ENCODE data around the gene TSPYL2.

Gene TSPYL2

GRCh38 chrX:53087388-53087831, 5.2 kb downstream of the TSPYL2 start:
- no peak for DNase-seq (ENCODE audit: extremely low read depth, insufficient read length)
- Histone ChIP-seq H3K27me3 (replicated peaks; ENCODE audit: control insufficient read depth, insufficient read depth, low read length) (no peaks in the 10 kb centered on the region), H3K4me3 (replicated peaks; ENCODE audit: low read depth, low read length) (no peak overlapping the region), H3K36me3 (ENCODE audit: control insufficient read depth, insufficient read depth, low read length) (peaks cover 2% of the 10 kb centered on the region)
- TF ChIP-seq CTCF (IDR thresholded peaks at IDR 0.05; ENCODE audit: insufficient read depth, low read length, poor library complexity, severe bottlenecking): no peak

GRCh38 chrX:53088136-53088974, 6.2 kb downstream of the TSPYL2 start:
- no peak for TF ChIP-seq CTCF (IDR thresholded peaks at IDR 0.05; ENCODE audit: insufficient read depth, low read length, poor library complexity, severe bottlenecking)
- Histone ChIP-seq H3K27me3 (replicated peaks; ENCODE audit: control insufficient read depth, insufficient read depth, low read length) (no peaks in the 10 kb centered on the region), H3K4me3 (replicated peaks; ENCODE audit: low read depth, low read length) (peak overlapping the region; percentile 48), H3K36me3 (ENCODE audit: control insufficient read depth, insufficient read depth, low read length) (peaks cover 2% of the 10 kb centered on the region)
- DNase-seq (ENCODE audit: extremely low read depth, insufficient read length): peak; percentile 61

- Histone ChIP-seq H3K27me3 (replicated peaks; ENCODE audit: control insufficient read depth, insufficient read depth, low read length) (no peaks in the 10 kb centered on the region), H3K36me3 (ENCODE audit: control insufficient read depth, insufficient read depth, low read length) (peaks cover 2% of the 10 kb centered on the region), H3K4me3 (replicated peaks; ENCODE audit: low read depth, low read length) (peak overlapping the region; percentile 48)
- TF ChIP-seq CTCF (IDR thresholded peaks at IDR 0.05; ENCODE audit: insufficient read depth, low read length, poor library complexity, severe bottlenecking): peak; percentile 88
- DNase-seq (ENCODE audit: extremely low read depth, insufficient read length): no peak
These were observed 7.2 kb downstream of the TSPYL2 start for GRCh38 chrX:53089224-53089842.

- DNase-seq (ENCODE audit: extremely low read depth, insufficient read length): no peak
These were observed 7.8 kb downstream of the TSPYL2 start for GRCh38 chrX:53089925-53090324.

GRCh38 chrX:53091354-53091753, 9.2 kb downstream of the TSPYL2 start:
- no peaks in the 10 kb centered on the region; the same call in 1 of the 2 replicates for H3K36me3 ChIP-seq (ENCODE audit: control insufficient read depth, insufficient read depth, low read length)
- no peak overlapping the region for H3K4me3 ChIP-seq (replicated peaks; ENCODE audit: low read depth, low read length)
- no peaks in the 10 kb centered on the region for H3K27me3 ChIP-seq (replicated peaks; ENCODE audit: control insufficient read depth, insufficient read depth, low read length)
- no peak for TF ChIP-seq CTCF (IDR thresholded peaks at IDR 0.05; ENCODE audit: insufficient read depth, low read length, poor library complexity, severe bottlenecking)
- DNase-seq (ENCODE audit: extremely low read depth, insufficient read length): no peak

More at GRCh38 chrX:53089925-53090324, 7.8 kb downstream of the TSPYL2 start:
- H3K4me3 ChIP-seq (replicated peaks; ENCODE audit: low read depth, low read length): no peak overlapping the region
- H3K27me3 ChIP-seq (replicated peaks; ENCODE audit: control insufficient read depth, insufficient read depth, low read length): no peaks in the 10 kb centered on the region
- H3K36me3 ChIP-seq (ENCODE audit: control insufficient read depth, insufficient read depth, low read length): peaks cover 2% of the 10 kb centered on the region
- no peak for TF ChIP-seq CTCF (IDR thresholded peaks at IDR 0.05; ENCODE audit: insufficient read depth, low read length, poor library complexity, severe bottlenecking)
